NOMO-1 treated with DMSO at 0.1 percent for 48 hours (cell line): ENCODE measurements around the gene KDM7A.
A peak's percentile ranks its signal among the peaks of the same experiment; 100 is the strongest.
"Not testable (repeated sequence)": the region's sequence is repeated elsewhere in the genome, so short reads cannot be mapped to it uniquely, and the experiment has no call there.

Experiments
- DNase-seq: peaks from one replicate; lab custom pipeline; 2025; ENCODE audit not compliant: unreplicated experiment; lab: John Stamatoyannopoulos, UW

KDM7A gene

DNA sequence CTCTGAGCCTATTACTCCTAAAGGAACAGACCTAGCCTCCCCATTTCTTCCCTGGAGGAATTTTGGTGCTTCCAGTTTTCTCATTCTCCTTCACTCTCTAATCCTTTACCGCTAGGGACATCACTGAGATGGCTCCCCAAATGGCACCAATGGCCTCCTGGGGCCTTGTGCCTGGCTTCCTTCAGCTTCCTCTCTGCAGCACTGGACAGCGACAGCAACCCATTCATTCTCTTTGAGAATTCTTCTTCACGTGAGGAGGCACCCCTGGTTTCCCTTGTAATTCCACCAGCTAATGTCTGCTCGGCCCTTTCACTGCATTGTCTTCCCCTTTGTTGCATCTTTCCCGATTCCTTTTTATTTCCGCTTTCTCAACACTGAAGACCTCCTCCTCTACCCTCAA is 24.6 kb upstream of the KDM7A start:
- no peak for DNase-seq

DNA sequence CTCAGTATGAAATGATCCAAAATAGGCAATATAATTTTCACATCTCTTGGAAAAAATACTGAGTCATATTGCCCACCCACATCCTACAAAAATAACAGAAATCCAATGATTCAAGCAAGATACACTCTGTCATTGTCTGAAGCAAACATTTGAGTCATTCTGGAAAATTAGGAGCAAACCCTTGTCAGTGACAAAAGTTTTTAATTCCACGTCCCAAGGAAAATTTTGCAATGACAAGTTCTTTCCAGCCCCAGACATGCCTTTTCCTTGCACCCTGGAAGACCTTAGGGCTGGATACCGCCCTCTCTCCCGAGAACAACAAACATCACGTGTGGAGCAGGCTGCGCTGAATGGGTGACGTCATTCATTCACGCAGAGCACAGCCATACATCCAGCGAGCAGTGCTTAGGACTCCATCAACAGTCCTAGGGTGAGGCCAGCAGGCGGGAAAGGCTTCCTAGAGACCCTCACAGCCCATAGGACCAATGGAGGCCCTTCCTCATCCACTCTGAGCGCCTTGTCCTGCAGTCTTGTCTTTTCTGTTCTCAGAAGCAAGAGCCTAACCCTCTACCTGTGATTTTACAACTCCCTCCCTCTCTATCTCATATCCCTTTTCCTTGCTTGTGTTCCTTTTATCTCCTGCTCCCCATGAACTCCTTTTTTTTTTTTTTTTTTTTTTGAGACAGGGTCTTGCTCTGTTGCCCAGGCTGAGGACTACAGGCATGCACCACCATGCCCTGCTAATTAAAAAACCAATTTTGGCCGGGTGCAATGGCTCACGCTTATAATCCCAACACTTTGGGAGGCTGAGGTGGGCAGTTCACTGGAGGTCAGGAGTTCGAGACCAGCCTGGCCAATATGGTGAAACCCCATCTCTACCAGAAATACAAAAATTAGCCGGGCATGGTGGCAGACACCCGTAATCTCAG is 23.5 kb upstream of the KDM7A start:
- no peak for DNase-seq

DNA sequence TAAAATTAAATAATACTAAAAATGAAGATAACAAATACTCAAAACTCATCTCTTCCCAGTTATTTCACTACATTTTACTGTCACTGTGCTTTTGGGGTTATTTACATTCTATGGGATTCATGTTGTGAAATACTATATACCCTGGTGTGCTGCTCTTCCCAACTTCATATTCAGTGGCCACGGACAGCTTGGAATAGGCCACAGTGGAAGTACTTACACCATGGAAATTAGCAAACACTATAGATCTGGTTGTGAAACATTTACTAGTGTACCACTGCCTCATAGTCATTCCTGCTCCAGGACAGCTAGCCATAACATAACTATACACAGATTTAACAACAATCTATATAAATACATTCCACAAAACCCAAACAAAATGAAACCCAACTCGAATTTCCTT is 21.2 kb upstream of the KDM7A start:
- no peak for DNase-seq

DNA sequence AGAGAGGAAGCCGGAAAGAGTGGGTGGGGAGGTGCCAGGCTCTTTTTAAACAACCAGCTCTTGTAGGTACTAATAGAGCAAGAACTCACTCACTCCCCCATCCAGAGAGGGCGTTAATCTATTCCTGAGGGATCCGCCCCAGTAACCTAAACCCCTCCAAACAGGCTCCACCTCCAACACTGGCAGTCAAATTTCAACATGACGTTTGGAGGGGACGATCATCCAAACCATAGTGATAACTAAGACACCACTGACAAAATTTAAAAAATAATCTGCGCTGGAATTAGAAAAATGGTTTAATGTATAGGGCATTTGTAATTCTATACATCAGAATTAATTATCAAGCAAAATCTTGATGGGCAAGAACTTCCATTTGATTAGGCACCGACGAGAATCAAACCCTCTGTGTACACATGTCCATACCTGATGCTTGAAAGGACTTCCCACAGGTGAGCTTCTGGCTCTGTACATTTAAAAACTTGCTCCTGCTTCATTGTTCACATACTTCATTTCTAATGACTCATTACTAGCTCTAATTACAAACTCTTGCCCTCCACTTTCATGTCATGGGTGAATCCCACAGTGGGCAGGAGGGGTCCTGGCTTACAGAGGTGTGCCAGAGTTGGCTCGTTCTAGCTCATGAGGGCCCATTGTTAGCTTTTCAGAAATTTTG is 20.6 kb upstream of the KDM7A start:
- DNase-seq = no peak

DNA sequence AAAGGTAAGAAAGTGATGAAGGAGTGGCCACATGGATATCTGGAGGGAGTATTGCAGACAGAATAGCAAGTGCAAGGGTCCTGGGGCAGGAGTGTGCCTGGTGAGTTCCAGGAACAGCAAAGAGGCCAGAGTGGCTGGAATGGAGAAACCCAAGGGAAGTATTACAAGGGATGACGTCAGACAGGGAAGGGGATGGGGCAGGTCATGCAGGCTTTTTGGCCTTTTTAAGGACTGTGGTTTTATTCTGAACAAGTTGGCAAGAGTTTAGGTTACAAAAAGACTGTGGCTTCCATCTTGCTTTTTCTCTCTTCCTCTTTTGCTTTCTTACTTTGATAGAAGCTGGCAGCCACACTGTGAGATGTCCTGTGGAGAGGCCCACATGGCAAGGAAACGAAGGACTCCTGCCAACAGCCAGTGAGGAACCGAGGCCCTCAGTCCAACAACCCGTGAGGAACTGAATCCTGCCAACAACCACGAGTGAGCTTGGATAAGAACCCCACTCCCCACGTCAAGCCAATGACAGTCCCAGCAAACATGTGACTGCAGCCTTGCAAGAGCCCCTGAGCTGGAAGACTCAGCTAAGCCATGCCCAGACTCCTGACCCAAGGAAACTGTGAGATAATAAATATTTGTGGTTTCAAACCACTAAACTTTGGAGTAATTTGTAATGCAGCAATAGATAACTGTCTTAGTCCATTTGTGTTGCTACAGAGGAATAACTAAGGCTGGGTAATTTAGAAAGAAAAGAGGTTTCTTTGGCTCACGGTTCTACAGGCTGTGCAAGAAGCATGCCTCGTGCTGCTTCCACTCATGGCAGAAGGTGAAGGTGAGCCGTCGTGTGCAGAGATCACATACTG is 19.8 kb upstream of the KDM7A start:
- DNase-seq = no peak

DNA sequence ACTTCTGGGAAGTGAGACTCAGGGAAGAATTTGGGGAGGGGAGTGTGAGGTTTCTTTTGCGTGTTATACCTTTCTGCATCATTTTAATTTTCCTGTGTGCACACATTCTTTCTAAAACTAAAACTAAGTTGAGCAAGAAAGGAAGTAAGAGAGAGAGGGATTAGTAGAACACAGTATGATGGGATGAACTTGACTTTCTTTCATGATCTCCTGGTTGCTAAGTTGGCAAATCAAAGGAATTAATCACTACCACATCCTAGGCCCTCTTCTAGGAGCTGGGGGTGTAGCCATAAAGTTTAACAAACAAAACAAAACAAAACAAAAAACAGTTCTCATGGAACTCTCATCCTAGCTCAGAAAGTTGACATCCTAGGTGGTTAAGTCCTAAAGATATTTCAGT is 19.1 kb upstream of the KDM7A start:
- no peak for DNase-seq

DNA sequence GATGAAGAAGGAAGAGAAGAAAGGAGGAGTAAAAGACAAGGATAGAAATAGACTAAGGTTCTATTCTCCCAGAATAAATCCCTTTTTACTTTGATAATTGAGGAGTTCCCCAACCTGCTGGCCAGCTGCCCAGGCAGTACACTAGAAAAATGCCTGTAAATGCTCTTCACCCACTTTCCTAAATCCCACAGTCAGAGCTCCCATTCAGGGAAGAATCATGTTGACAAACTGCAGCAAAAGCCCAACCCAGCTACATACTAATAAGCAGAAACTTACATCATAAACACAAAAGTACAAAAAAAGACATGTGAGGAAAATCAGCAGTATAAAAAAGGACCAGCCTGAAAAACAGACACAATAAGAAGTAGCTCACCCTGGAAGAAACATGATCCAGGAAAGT is 15.8 kb upstream of the KDM7A start:
- no peak for DNase-seq

DNA sequence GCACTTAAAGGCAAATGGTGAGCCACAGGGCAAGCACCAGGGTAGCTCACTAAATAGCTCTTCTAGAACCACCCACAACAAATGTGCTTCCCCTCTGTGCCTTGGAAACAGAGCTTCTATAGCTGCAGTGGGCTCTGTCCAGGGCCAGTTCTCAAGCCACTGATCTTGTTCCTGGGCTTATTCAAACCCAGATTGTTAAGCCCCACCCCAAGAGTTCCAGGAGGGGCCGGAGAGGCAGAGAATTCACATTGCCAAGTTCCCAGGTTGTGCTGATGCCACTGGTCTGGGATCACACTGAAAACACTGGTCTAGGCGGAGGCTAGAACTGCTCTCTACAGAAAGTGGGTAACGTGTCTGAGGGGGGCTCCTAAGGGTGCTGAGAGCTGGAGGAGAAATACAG is 15.4 kb upstream of the KDM7A start:
- no peak for DNase-seq

DNA sequence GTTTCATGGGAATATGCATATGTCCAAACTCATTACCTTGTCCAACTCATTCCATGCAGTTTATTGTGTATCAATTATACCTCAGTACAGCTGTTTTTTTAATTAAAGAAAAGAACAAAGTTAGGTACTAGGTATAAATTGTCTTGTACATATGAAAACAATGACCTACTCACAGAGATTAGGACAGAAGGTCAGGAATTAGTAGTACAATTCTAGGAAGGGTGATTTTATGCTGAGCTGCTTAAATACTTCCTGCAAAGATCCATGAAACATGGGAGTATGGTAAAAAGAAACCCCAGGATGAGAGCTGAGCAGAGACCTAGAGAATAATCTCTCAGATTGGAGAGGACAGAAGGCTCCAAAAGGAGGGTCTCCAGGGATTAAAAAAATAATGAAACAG is 13.8 kb upstream of the KDM7A start:
- DNase-seq = no peak

DNA sequence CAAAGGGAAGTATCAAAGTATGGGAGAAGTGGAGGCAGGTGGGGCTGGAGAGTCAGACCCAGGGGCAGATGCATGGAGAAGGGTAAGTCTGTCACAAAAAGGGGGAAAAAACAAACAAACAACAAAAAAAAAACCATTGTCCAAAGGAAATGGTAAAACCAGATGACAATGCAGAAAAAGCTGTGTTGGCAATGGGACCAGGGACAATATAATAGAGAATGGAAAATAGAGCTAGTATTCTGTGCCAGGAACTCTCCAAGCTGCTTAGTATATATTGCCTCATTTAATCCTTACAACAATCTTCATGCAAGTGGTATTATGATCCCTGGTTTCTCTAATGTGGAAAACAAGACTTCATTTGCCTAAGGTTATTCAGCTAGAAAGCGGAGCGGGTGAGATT is 13.1 kb upstream of the KDM7A start:
- no peak for DNase-seq

DNA sequence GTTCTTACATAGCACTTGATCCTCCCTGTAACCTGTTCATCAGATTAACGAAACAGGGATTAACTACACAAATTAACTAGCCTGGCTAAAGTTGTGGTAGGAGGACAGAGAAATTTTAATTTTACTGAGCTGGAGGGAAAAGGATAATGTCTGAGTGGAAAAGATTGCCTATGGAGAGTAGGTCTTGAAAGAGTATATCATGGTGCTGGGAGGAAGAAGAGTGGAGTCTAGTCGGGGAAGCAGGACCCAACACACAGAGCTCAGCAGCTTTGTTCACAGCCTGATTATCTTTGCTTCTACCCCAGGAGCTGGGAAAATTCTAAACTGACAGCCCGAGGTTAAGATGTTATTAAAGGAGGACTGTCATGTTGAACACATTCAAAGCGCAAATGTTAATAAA is 6.1 kb upstream of the KDM7A start:
- no peak for DNase-seq

DNA sequence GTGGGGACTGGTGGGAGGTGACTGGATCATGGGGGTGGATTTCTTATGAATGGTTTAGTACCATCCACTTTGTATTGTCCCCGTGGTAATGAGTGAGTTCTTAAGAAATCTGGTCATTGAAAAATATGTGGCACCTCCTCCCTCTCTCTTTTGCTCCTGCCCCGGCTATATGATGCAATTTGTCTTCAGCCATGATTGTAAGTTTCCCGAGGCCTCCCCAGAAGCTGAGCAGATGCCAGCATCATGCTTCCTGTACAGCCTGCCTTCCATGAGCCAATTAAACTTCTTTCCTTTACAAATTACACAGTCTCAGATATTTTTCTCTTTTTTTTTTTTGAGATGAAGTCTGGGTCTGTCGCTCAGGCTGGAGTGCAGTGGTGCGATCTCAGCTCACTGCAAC is 2.6 kb upstream of the KDM7A start:
- no peak for DNase-seq

DNA sequence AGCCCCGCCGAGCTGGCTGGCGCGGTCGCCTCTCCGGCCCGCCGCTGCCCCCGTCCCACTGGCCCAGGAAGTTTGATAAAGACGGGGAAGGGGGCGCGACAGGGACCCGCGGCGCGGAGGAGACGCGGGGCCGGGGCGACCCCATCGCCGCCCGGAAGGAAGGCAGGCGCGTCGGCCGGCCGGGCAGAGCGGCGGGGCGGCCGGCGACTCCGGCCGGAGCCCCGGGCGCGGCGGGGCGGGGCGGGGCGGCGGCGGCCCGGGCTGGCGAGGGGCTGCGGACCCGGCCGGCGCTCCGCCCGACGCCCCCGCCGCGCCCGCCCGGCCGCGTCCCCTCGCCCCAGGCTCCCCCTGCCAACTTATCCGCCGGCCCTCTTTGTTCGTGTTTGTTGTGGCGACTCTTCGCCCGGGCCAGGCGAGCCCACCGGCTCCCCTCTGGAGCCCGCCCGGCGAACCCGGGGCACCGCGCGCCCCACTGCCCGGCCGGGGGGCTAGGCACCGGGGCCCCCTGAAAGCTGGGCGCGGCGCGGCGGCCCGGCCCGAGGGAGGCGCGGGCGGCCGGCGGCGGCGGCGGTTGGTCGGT is 571 bp downstream of the KDM7A start:
- no peak for DNase-seq

DNA sequence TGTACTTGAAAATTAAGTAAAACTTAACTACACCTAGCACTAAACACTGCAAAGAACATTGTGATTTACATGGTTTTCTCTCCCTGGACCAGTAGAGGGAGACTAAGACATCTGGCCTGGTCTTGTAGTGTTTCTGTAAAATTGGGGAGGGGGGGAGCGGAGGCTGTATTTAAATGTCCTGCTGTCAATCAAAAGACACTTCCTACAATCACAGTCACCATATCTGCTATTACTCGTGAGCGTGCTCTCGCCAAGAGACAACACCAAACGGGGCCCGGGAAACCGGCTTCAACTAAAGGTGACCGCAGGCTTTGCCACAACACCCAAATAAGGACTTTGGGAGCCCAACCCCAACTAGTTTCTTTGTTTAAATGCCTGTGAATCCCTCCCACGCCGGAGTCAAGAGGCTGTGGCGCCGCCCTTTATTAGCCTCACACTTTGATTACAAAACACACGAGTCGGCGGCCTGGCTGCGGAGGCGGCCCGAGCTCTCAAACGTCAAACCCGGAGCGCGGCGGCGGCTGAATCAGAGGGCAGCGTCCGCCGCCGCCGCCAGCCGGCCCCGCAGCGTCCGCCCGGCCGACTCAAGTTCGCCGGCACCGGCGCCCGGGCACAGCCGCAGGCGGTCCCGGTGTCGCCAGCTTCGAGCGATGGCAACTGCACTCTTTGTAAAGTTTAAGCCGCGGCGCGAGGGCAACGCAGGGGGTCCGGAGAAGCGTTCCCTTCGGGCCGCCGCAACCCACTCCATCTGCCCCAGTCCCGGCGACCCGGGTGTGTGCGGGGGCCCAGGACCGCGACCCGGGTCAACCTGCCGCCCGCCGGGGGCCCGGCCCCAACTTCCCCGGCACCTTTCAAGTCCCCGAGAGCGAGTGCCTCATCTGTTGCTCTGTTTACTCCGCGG is 1.3 kb downstream of the KDM7A start:
- DNase-seq = peak; percentile 74

DNA sequence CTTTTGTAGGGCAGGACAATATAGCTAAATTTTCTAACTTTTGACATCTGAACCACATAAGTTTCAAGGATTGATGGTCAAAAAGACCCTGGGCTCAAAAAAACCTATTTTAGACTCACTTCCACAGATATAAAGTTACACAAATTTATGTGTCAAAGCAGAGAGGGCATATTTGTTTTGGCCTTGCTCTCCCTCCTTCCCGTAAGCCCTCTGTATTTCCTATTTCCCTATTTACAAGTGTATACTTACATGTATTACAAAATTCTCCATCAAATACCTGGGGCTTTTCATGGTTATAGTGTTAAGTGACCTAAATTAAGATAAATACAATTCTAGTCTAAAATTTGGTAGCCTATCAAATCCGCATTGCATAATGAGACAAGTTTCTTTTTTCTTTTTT is 2.6 kb downstream of the KDM7A start:
- no peak for DNase-seq

DNA sequence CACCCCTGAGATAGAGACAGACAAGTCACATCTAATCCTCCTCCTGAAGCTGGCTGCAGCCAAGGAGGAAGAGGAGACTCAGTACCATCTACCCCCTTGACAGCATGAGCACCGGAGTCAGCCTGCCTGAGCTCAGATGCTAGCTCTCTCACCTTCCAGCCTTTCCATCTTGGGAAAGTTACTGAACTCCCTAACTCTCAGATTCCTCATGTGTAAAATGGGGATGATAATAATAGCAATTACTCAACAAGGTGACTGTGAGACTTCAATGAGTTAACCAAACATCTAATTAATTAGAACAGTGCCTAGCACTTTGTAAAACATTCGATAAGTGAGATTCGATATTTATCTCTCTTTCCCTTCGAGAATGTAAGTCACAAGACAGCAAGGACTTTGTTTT is 6.4 kb downstream of the KDM7A start:
- DNase-seq = no peak

DNA sequence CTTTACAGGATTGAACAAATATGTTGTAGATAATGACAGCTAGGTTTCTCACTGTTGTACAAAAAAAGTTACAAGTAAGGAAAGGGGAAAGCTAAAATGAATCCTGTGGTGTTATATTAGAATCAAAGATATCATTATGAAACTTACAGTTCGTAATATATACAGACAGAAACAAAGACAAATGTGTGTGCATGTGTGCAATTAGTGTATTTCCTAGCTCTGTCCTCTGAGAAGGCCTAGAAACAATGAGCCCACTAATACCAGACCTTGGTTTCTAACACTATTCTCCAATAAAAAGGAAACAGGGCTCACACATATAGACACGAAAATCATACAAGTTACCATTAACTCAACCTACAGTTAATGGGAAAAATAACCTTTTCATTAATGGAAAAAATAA is 8.0 kb downstream of the KDM7A start:
- DNase-seq = no peak

DNA sequence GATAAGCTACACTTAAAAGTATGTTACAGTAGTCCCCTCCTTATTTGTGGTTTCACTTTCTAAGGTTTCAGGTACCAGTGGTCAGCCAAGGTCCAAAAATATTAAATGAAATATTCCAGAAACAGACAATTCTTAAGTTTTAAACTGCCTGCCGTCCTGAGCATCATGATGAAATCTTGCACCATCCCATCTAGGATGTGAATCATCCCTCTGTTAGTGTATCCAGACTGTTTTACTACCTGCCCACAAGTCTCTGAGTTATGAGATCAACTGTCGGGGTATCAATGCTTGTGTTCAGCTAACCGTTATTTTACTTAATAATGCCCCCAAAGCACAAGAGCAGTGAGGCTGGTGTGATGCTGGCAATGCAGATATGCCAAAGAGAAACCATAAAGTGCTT is 11.4 kb downstream of the KDM7A start:
- DNase-seq = peak; percentile 33

DNA sequence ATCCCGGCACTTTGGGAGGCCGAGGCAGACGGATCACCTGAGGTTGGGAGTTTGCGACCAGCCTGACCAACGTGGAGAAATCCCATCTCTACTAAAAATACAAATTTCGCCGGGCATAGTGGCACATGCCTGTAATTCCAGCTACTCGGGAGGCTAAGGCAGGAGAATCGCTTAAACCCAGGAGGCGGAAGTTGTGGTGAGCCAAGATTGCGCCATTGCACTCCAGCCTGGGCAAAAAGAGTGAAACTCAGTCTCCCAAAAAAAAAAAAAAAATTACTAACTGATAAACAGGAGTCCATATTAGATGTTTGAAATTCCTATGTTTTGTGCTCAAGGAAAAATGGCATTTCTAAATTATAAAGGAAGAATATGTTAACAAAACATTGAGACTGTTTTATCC is 14.7 kb downstream of the KDM7A start:
- DNase-seq = not testable (repeated sequence)

DNA sequence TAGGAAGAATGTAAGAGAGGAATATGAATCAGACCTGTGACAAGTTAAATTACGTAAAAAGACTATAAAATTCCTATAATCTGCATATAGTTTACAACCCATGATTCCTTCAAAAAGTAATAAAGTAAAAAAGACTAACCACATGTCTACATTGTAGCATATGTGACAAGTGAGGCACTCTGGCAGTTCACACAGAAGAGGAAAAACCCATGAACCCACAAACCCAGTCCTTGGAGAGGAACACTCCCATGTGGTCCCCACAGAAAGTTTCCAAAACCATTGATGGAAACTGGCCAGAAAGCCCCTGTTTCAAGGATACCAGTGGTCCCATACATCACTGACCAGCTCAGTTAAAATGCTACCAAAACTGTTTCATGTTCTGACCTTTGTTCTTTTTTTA is 15.7 kb downstream of the KDM7A start:
- no peak for DNase-seq
